ENCODE measurements around the gene SCARF2. TPM values are rescaled to one million over a fixed set of nuclear protein-coding genes. Genes with fewer than 3 reads are reported as not detected.

Gene SCARF2
- polyA plus RNA-seq, 3 donors, result 0.12 to 0.51 TPM; not detected in 1

- peaks cover 0 to 2% (median 0%) of the 10 kb centered on the region in 7 donors for H3K9me3 Mint-ChIP-seq
Measured at GRCh38 chr22:20406686-20407408, 30.8 kb downstream of the SCARF2 start.

GRCh38 chr22:20405931-20406685 is 31.5 kb downstream of the SCARF2 start:
- DNase-seq, result no peak
- no peaks in the 10 kb centered on the region for H3K4me1 ChIP-seq (ENCODE audit: control insufficient read depth in 1 of 2, insufficient read depth in 2 of 2, low read length in 2 of 2)

More at GRCh38 chr22:20406686-20407408, 30.8 kb downstream of the SCARF2 start:
- 96% methylated on average over 8 of the region's 13 CpGs for WGBS (ENCODE audit: insufficient coverage)
- Histone ChIP-seq H2AFZ (ENCODE audit: insufficient read depth, low read depth, low read length, poor library complexity, severe bottlenecking) (no peak overlapping the region), H3K9me3 (replicated peaks in 1 of 2; ENCODE audit: control insufficient read depth in 1 of 2, insufficient read depth in 1 of 2, low read length in 2 of 2) (no peaks in the 10 kb centered on the region), H3K27ac (ENCODE audit: low read depth in 1 of 2, low read length in 2 of 2) (no peak overlapping the region), H3K79me2 (ENCODE audit: insufficient read depth, low read length) (no peaks in the 10 kb centered on the region), H3K4me2 (replicated peaks; ENCODE audit: extremely low read depth, low read length, poor library complexity, severe bottlenecking) (no peak overlapping the region), H3K27me3 (ENCODE audit: control insufficient read depth in 2 of 2, insufficient read depth in 2 of 2, low read length in 2 of 2) (no peaks in the 10 kb centered on the region), H4K20me1 (ENCODE audit: insufficient read depth, low read length) (no peaks in the 10 kb centered on the region), H3K4me3 (replicated peaks in 1 of 3; ENCODE audit: low read depth in 2 of 3, low read length in 3 of 3) (no peak overlapping the region), H3K36me3 (replicated peaks in 1 of 2; ENCODE audit: control insufficient read depth in 1 of 2, insufficient read depth in 2 of 2, low read length in 2 of 2) (peaks cover 16 to 36% of the 10 kb centered on the region in 2 donors), H3K9ac (ENCODE audit: insufficient read depth, low read length, poor library complexity, severe bottlenecking) (no peak overlapping the region), H3K4me1 (ENCODE audit: control insufficient read depth in 1 of 2, insufficient read depth in 2 of 2, low read length in 2 of 2) (no peaks in the 10 kb centered on the region)
- no peak overlapping the region for H3K4me3 Mint-ChIP-seq
- TF ChIP-seq, protein P1, sequence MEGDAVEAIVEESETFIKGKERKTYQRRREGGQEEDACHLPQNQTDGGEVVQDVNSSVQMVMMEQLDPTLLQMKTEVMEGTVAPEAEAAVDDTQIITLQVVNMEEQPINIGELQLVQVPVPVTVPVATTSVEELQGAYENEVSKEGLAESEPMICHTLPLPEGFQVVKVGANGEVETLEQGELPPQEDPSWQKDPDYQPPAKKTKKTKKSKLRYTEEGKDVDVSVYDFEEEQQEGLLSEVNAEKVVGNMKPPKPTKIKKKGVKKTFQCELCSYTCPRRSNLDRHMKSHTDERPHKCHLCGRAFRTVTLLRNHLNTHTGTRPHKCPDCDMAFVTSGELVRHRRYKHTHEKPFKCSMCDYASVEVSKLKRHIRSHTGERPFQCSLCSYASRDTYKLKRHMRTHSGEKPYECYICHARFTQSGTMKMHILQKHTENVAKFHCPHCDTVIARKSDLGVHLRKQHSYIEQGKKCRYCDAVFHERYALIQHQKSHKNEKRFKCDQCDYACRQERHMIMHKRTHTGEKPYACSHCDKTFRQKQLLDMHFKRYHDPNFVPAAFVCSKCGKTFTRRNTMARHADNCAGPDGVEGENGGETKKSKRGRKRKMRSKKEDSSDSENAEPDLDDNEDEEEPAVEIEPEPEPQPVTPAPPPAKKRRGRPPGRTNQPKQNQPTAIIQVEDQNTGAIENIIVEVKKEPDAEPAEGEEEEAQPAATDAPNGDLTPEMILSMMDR (IDR thresholded peaks at IDR 0.05), result no peak
- H3K27ac Mint-ChIP-seq, result peak overlapping the region in 1 of 7 donors; percentile 36
- H3K27me3 Mint-ChIP-seq (ENCODE audit: low read depth in 3 of 3), result peaks cover 0 to 2% (median 0%) of the 10 kb centered on the region in 3 donors
- DNase-seq, result no peak
- intact Hi-C loops (cut with micrococcal nuclease), result no loop called here
- peaks cover 36% of the 10 kb centered on the region in 2 donors for H3K36me3 Mint-ChIP-seq
- H3K4me1 Mint-ChIP-seq, result peaks cover 2% of the 10 kb centered on the region

More at GRCh38 chr22:20405931-20406685, 31.5 kb downstream of the SCARF2 start:
- Histone ChIP-seq H3K4me3 (replicated peaks in 1 of 3; ENCODE audit: low read depth in 2 of 3, low read length in 3 of 3) (no peak overlapping the region), H3K9ac (ENCODE audit: insufficient read depth, low read length, poor library complexity, severe bottlenecking) (no peak overlapping the region), H3K36me3 (replicated peaks in 1 of 2; ENCODE audit: control insufficient read depth in 1 of 2, insufficient read depth in 2 of 2, low read length in 2 of 2) (peaks cover 19 to 42% of the 10 kb centered on the region in 2 donors), H3K4me2 (replicated peaks; ENCODE audit: extremely low read depth, low read length, poor library complexity, severe bottlenecking) (no peak overlapping the region), H4K20me1 (ENCODE audit: insufficient read depth, low read length) (no peaks in the 10 kb centered on the region), H3K9me3 (replicated peaks in 1 of 2; ENCODE audit: control insufficient read depth in 1 of 2, insufficient read depth in 1 of 2, low read length in 2 of 2) (no peaks in the 10 kb centered on the region), H3K27ac (ENCODE audit: low read depth in 1 of 2, low read length in 2 of 2) (no peak overlapping the region), H3K79me2 (ENCODE audit: insufficient read depth, low read length) (no peaks in the 10 kb centered on the region), H2AFZ (ENCODE audit: insufficient read depth, low read depth, low read length, poor library complexity, severe bottlenecking) (no peak overlapping the region), H3K27me3 (ENCODE audit: control insufficient read depth in 2 of 2, insufficient read depth in 2 of 2, low read length in 2 of 2) (no peaks in the 10 kb centered on the region)
- TF ChIP-seq, protein P1 (IDR thresholded peaks at IDR 0.05), result no peak
- Mint-ChIP-seq H3K27me3 (ENCODE audit: low read depth in 3 of 3) (peaks cover 0 to 2% (median 0%) of the 10 kb centered on the region in 3 donors), H3K36me3 (peaks cover 38 to 42% of the 10 kb centered on the region in 2 donors), H3K9me3 (peaks cover 0 to 2% (median 0%) of the 10 kb centered on the region in 7 donors), H3K4me1 (no peaks in the 10 kb centered on the region), H3K27ac (no peak overlapping the region), H3K4me3 (no peak overlapping the region)
- 97% methylated on average over 60 of the region's 62 CpGs for WGBS (ENCODE audit: insufficient coverage)
- intact Hi-C loops (cut with micrococcal nuclease), result no loop called here
